Measurements from ENCODE around the gene CLSTN1.

DNA sequence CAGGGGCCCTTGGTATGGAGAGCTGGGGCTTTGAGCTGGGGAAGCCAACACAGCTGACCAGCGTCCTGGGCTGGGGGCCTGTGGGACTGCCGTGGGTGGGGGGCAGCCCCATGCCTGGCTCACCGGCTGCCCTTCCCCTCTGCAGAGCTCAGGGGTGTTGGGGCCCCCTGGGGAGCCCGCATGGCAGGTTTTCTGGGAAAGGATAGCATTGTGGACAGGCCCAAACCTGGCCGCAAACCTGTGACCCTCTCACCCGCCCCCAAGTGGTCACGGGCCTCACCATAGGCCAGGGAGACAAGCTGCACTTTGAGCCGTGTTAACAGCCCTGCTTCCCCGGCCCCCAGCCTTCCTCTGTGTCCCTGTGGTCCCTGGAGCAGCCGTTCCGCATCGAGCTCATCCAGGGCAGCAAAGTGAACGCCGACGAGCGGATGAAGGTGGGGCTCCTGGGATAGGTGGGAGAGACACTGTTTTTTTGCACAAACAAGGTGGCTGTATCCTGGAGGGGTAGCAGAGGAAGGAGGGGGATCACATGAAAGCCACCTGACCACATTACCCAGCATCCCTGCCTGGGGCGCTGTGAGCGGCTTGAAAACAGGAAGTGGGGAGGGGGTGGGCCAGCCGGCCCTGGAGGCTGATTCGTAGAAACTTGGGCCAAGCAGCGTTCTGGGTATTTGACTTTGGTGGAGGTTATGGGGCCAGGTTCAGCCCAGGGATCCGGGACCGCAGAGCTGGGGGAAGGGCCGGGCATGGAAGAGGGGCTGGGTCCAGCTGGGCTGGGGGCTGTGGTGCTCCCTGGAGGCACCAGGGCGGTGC lies 106.4 kb downstream of the CLSTN1 start:
- TF ChIP-seq, protein P1, sequence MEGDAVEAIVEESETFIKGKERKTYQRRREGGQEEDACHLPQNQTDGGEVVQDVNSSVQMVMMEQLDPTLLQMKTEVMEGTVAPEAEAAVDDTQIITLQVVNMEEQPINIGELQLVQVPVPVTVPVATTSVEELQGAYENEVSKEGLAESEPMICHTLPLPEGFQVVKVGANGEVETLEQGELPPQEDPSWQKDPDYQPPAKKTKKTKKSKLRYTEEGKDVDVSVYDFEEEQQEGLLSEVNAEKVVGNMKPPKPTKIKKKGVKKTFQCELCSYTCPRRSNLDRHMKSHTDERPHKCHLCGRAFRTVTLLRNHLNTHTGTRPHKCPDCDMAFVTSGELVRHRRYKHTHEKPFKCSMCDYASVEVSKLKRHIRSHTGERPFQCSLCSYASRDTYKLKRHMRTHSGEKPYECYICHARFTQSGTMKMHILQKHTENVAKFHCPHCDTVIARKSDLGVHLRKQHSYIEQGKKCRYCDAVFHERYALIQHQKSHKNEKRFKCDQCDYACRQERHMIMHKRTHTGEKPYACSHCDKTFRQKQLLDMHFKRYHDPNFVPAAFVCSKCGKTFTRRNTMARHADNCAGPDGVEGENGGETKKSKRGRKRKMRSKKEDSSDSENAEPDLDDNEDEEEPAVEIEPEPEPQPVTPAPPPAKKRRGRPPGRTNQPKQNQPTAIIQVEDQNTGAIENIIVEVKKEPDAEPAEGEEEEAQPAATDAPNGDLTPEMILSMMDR (IDR thresholded peaks at IDR 0.05) = no peak
- TF ChIP-seq EZH2 (IDR thresholded peaks at IDR 0.05) = no peak
- TF ChIP-seq EZH2phosphoT487 (IDR thresholded peaks at IDR 0.05) = no peak

Data from neural progenitor cell (in vitro differentiated cells).